Trophoblast cell (in vitro differentiated cells and primary cell): ENCODE measurements around the gene SDCBP2.

Source experiments
- DNase-seq, 2 donors: peaks; one replicate each; pipeline ENCODE4 v3.0.0-alpha.2; 2016
- H2AFZ ChIP-seq: 2 replicates; pipeline ENCODE4 v1.6.1; 2013; ENCODE audit warnings: low read length, moderate library complexity, mild to moderate bottlenecking; ENCODE audit not compliant: insufficient read depth, poor library complexity
- H2AK5ac ChIP-seq: 2 replicates; pipeline ENCODE4 v1.6.1; 2013; ENCODE audit warnings: mild to moderate bottlenecking, low read length
- H2BK120ac ChIP-seq: 2 replicates; pipeline ENCODE4 v1.6.1; 2013; ENCODE audit warnings: low read length, mild to moderate bottlenecking, moderate library complexity; ENCODE audit not compliant: insufficient read depth, poor library complexity
- H2BK12ac ChIP-seq: 2 replicates; pipeline ENCODE4 v1.6.1; 2013; ENCODE audit warnings: mild to moderate bottlenecking, low read length, moderate library complexity
- H2BK5ac ChIP-seq: 2 replicates; pipeline ENCODE4 v1.6.1; 2013; ENCODE audit warnings: low read length, low read depth, moderate library complexity, mild to moderate bottlenecking; ENCODE audit not compliant: poor library complexity
- H3K14ac ChIP-seq: 2 replicates; pipeline ENCODE4 v1.6.1; 2013; ENCODE audit warnings: mild to moderate bottlenecking, low read length
- H3K18ac ChIP-seq: 2 replicates; pipeline ENCODE4 v1.6.1; 2013; ENCODE audit warnings: mild to moderate bottlenecking, low read length
- H3K23ac ChIP-seq: 2 replicates; pipeline ENCODE4 v1.6.1; 2013; ENCODE audit warnings: low read length
- H3K27ac ChIP-seq: 2 replicates; pipeline ENCODE4 v1.5.1; 2013; ENCODE audit warnings: low read depth, mild to moderate bottlenecking, inconsistent platforms, low read length, moderate library complexity
- H3K27me3 ChIP-seq: 2 replicates; pipeline ENCODE4 v1.6.1; 2013; ENCODE audit warnings: inconsistent platforms, mild to moderate bottlenecking, low read length, moderate library complexity; ENCODE audit not compliant: insufficient read depth
- H3K36me3 ChIP-seq, 2 experiments: 1 replicate in 1 of 2; 2 replicates in 1 of 2; pipeline ENCODE4 v1.6.1; 2013; ENCODE audit warnings: low read length in 2 of 2, mild to moderate bottlenecking in 2 of 2, moderate library complexity in 1 of 2; ENCODE audit not compliant: insufficient read depth in 2 of 2, control insufficient read depth in 1 of 2
- H3K4ac ChIP-seq: 2 replicates; pipeline ENCODE4 v1.6.1; 2013; ENCODE audit warnings: low read depth, mild to moderate bottlenecking, low read length, moderate library complexity
- H3K4me1 ChIP-seq, 2 experiments: 1 replicate in 1 of 2; 2 replicates in 1 of 2; pipeline ENCODE4 v1.6.1; 2013; ENCODE audit warnings: low read length in 2 of 2, mild to moderate bottlenecking in 2 of 2, moderate library complexity in 1 of 2; ENCODE audit not compliant: insufficient read depth in 2 of 2, control insufficient read depth in 1 of 2
- H3K4me2 ChIP-seq: 2 replicates; pipeline ENCODE4 v1.6.1; 2013; ENCODE audit warnings: inconsistent platforms, mild to moderate bottlenecking, low read length, moderate library complexity
- H3K4me3 ChIP-seq: 2 replicates; pipeline ENCODE4 v1.5.1; 2013; ENCODE audit warnings: mild to moderate bottlenecking, low read depth, low read length, inconsistent platforms
- H3K79me1 ChIP-seq: one replicate; pipeline ENCODE4 v1.6.1; 2013; ENCODE audit warnings: low read length
- H3K79me2 ChIP-seq: 2 replicates; pipeline ENCODE4 v1.6.1; 2013; ENCODE audit warnings: low read length, mild to moderate bottlenecking; ENCODE audit not compliant: control insufficient read depth, insufficient read depth, poor library complexity
- H3K9ac ChIP-seq: 2 replicates; pipeline ENCODE4 v1.6.1; 2013; ENCODE audit warnings: mild to moderate bottlenecking, low read length
- H3K9me3 ChIP-seq: 2 replicates; pipeline ENCODE4 v1.6.1; 2013; ENCODE audit warnings: low read depth, mild to moderate bottlenecking, control low read depth, inconsistent platforms, low read length; ENCODE audit not compliant: insufficient read depth
- H4K12ac ChIP-seq: 2 replicates; pipeline ENCODE4 v1.6.1; 2013; ENCODE audit warnings: low read depth, mild to moderate bottlenecking, low read length, moderate library complexity
- H4K8ac ChIP-seq: 2 replicates; pipeline ENCODE4 v1.6.1; 2013; ENCODE audit warnings: low read depth, mild to moderate bottlenecking, low read length, moderate library complexity
- H4K91ac ChIP-seq: one replicate; pipeline ENCODE4 v1.6.1; 2013; ENCODE audit warnings: low read depth, mild to moderate bottlenecking, low read length, moderate library complexity
- WGBS: extraction: QIAGEN DNeasy Blood & Tissue Kit; methylation state at CpG from one replicate; pipeline ENCODE4 v1.1.7; 2013; ENCODE audit warnings: missing lambda C conversion rate; ENCODE audit not compliant: insufficient read length, insufficient coverage; ENCODE audit errors: extremely low coverage; 5-methylcytosine and 5-hydroxymethylcytosine counted together

SDCBP2 gene

DNA sequence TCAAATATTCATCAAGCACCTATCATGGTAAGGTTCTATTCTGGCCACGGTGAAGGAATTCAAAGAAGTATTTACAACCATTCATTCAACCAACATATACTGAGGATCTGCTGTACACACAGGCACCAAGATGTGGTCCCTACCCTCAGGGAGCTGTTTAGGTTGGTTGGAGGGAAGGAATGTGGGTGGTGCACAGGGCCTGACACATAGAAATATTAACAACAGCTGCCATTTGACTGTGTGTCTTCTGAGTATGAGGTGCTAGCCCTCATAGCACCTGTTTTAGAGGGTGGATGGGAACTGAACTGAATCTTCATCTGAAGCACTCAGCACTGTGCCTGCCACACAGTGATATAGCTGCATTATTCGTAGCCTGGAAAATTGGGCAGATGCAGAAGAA is 55.6 kb downstream of the SDCBP2 start:
- no peak overlapping the region for H2BK120ac ChIP-seq
- H3K79me2 ChIP-seq = no peaks in the 10 kb centered on the region
- no peak overlapping the region for H2BK5ac ChIP-seq
- H3K4ac ChIP-seq = no peak overlapping the region
- H4K12ac ChIP-seq = no peak overlapping the region
- no peak overlapping the region for H2AFZ ChIP-seq
- peaks cover 6% of the 10 kb centered on the region for H3K9me3 ChIP-seq
- no peaks in the 10 kb centered on the region for H3K36me3 ChIP-seq
- no peaks in the 10 kb centered on the region for H3K27me3 ChIP-seq
- no peak overlapping the region for H3K23ac ChIP-seq
- no peak overlapping the region for H3K14ac ChIP-seq
- no peaks in the 10 kb centered on the region for H3K4me1 ChIP-seq
- no peaks in the 10 kb centered on the region for H3K79me1 ChIP-seq
- H3K4me2 ChIP-seq = no peak overlapping the region
- H4K91ac ChIP-seq = no peak overlapping the region
- H2AK5ac ChIP-seq = no peak overlapping the region
- no CpG with 5 or more reads among the region's 2 CpGs for WGBS
- no peak overlapping the region for H3K18ac ChIP-seq
- no peak overlapping the region for H4K8ac ChIP-seq
- H3K9ac ChIP-seq = no peak overlapping the region
- no peak overlapping the region for H2BK12ac ChIP-seq
- no peak overlapping the region for H3K27ac ChIP-seq
- no peak overlapping the region for H3K4me3 ChIP-seq
- no peak for DNase-seq

DNA sequence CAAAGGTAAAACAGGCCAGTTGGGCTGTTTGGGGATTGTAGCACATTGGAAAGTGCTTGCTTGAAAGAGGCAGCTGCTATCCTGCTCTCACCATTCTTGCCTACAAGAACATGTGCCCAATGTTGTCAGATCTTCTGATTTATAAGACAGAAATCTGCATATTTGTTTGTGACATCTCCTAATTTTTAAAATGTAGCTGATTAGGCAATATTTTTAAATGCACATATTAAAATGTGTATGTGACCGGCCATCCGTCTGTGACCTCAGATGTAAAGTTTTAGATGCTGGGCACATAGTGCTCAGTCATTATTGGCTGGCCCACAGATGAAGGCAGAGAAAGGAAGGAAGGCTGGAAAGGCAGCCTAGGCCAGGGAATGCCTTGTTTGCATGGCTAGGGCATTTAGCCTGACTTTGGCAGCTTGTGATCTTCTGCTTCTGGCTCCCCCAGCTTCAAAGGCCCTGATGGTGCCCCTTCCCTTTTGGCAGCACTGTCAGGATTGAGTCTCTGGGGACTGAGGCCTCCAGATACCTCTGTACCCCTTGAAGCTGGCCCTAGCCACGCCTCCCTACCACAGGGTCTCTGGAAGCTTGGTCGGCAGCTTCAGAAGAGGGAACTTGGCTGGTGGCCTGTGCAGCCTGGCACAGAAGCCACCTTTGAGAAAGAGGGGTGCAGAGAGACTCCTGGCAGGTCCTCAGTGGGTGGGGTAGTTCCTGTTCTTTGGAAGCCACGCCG is 56.4 kb downstream of the SDCBP2 start:
- Histone ChIP-seq H4K12ac (no peak overlapping the region), H3K4me1 (no peaks in the 10 kb centered on the region), H2AK5ac (no peak overlapping the region), H3K14ac (no peak overlapping the region), H3K4me2 (no peak overlapping the region), H4K8ac (no peak overlapping the region), H3K27me3 (no peaks in the 10 kb centered on the region), H2AFZ (no peak overlapping the region), H2BK12ac (no peak overlapping the region), H4K91ac (no peak overlapping the region), H3K27ac (no peak overlapping the region), H2BK5ac (no peak overlapping the region), H3K9ac (no peak overlapping the region), H3K23ac (no peak overlapping the region), H3K79me2 (no peaks in the 10 kb centered on the region), H3K79me1 (no peaks in the 10 kb centered on the region), H3K9me3 (peaks cover 4% of the 10 kb centered on the region), H3K4me3 (no peak overlapping the region), H3K18ac (no peak overlapping the region), H2BK120ac (no peak overlapping the region), H3K36me3 (no peaks in the 10 kb centered on the region), H3K4ac (no peak overlapping the region)
- no CpG with 5 or more reads among the region's 6 CpGs for WGBS
- DNase-seq = no peak

DNA sequence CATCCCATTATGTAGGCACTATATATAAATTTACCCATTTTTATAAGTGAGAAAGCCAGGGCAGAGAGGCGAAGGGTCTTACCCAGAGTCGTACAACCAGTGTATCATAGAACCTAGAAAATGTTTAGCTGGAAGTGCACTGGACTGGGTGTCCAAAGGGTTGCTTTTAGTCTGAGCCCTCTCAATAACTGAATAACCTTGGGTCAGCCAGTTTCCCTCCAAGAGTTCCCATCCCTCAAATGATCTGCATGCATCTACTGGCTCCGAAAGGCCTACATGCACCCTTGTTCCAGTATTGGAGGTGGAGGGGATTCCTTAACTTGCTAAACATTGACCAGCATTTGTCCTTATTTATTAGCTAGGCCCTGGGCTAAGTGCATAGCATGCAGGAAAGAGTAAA is 59.1 kb downstream of the SDCBP2 start:
- no peak overlapping the region for H4K91ac ChIP-seq
- H3K4me3 ChIP-seq = no peak overlapping the region
- no peak overlapping the region for H2AK5ac ChIP-seq
- H2BK12ac ChIP-seq = no peak overlapping the region
- H4K12ac ChIP-seq = no peak overlapping the region
- no peaks in the 10 kb centered on the region for H3K27me3 ChIP-seq
- H3K36me3 ChIP-seq = no peaks in the 10 kb centered on the region
- H2AFZ ChIP-seq = no peak overlapping the region
- H3K79me2 ChIP-seq = no peaks in the 10 kb centered on the region
- peaks cover 0 to 6% of the 10 kb centered on the region in 2 experiments for H3K4me1 ChIP-seq
- no peaks in the 10 kb centered on the region for H3K9me3 ChIP-seq
- no peaks in the 10 kb centered on the region for H3K79me1 ChIP-seq
- no peak overlapping the region for H2BK120ac ChIP-seq
- no peak overlapping the region for H3K4me2 ChIP-seq
- H3K14ac ChIP-seq = no peak overlapping the region
- no peak overlapping the region for H3K27ac ChIP-seq
- no CpG with 5 or more reads among the region's 3 CpGs for WGBS
- no peak overlapping the region for H4K8ac ChIP-seq
- H3K18ac ChIP-seq = no peak overlapping the region
- DNase-seq = no peak
- H3K4ac ChIP-seq = no peak overlapping the region
- H2BK5ac ChIP-seq = no peak overlapping the region
- H3K23ac ChIP-seq = no peak overlapping the region
- no peak overlapping the region for H3K9ac ChIP-seq

DNA sequence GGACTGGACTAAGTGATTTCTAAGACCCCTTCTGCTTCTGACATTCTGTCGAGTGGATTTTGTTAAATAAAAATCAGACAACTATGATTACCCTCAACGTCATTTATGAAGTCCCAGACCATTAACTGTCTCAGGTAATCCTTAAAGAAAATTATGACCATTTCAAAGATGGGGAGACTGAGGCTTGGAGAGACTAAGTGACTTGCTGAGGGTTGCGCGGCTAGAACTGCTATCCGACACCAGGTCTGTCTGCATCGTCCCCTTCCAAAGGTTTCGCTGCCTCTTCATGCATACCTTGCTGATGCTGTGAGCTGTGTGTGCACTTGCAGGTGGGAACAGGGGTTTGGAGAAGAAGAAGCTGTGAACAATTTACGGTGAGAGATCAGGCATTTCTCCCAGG is 59.7 kb downstream of the SDCBP2 start:
- Histone ChIP-seq H3K9ac (no peak overlapping the region), H2AFZ (no peak overlapping the region), H4K8ac (no peak overlapping the region), H3K14ac (no peak overlapping the region), H3K18ac (no peak overlapping the region), H2BK120ac (no peak overlapping the region), H3K4ac (no peak overlapping the region), H3K36me3 (no peaks in the 10 kb centered on the region), H3K79me1 (no peaks in the 10 kb centered on the region), H3K79me2 (no peaks in the 10 kb centered on the region), H3K27me3 (no peaks in the 10 kb centered on the region), H3K27ac (no peak overlapping the region), H2AK5ac (no peak overlapping the region), H4K91ac (no peak overlapping the region), H3K4me2 (no peak overlapping the region), H4K12ac (no peak overlapping the region), H3K4me1 (peaks cover 0 to 6% of the 10 kb centered on the region in 2 experiments), H3K4me3 (no peak overlapping the region), H2BK5ac (no peak overlapping the region), H2BK12ac (no peak overlapping the region), H3K9me3 (no peaks in the 10 kb centered on the region), H3K23ac (no peak overlapping the region)
- DNase-seq = no peak
- WGBS = no CpG with 5 or more reads among the region's 8 CpGs
